WERI-Rb-1 (cell line): ENCODE measurements around the gene ANKRD40.

ENCODE experiments used
- DNase-seq: peaks from one replicate; pipeline ENCODE4 v3.0.0-alpha.2; 2020
- H3K27ac ChIP-seq: fragments of 250-450 bp; sonication (Bioruptor Pico); 2 replicates; pipeline ENCODE4 v1.5.1; 2020; ENCODE audit warnings: mild to moderate bottlenecking, moderate library complexity
- H3K27me3 ChIP-seq: fragments of 250-450 bp; sonication (Bioruptor Pico); 2 replicates; pipeline ENCODE4 v1.5.1; 2021; ENCODE audit warnings: mild to moderate bottlenecking, low read depth, moderate library complexity; ENCODE audit not compliant: insufficient read depth, severe bottlenecking
- H3K36me3 ChIP-seq: fragments of 250-450 bp; sonication (Bioruptor Pico); 2 replicates; pipeline ENCODE4 v1.5.1; 2020; ENCODE audit warnings: mild to moderate bottlenecking, moderate library complexity
- H3K4me3 ChIP-seq: 2 replicates; pipeline ENCODE4 v1.5.1; 2011; ENCODE audit warnings: low read depth, mild to moderate bottlenecking, control low read depth, low read length
- H3K9me3 ChIP-seq: fragments of 250-450 bp; sonication (Bioruptor Pico); 2 replicates; pipeline ENCODE4 v1.5.1; 2021; ENCODE audit warnings: mild to moderate bottlenecking, moderate library complexity; ENCODE audit not compliant: severe bottlenecking
- TF ChIP-seq, protein P1 (sequence below): IDR thresholded peaks from 2 replicates; pipeline ENCODE4 v1.5.1; 2011; ENCODE audit warnings: low read depth, mild to moderate bottlenecking, control low read depth, inconsistent platforms, low read length

The ANKRD40 gene

DNA sequence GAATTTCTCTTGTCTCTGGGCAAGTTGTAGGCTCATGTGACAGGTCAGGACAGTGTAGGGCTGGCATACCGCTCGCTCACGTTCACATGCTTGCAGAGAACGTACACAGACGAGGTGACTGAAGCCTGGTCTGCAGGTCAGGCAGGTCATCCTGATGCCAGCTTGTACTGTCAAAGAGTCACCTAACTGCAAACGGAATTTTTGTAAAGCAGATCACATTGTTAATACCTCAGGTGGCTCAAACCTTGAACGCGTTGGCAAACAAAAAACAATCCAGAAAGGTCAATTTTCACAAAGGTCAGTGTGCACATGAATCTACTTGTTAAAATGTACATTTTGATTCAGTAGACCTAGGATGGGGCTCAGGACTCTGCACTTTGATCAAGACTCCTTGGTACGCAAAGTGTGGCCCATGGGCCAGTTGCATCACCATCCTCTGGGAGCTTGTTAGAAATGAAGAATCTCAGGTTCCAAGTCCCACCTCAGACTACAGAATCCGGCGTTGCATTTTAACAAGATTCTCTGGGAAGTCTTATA, 28.6 kb downstream of the ANKRD40 start:
- Histone ChIP-seq H3K27ac (no peak overlapping the region), H3K36me3 (no peaks in the 10 kb centered on the region), H3K27me3 (no peaks in the 10 kb centered on the region), H3K9me3 (no peaks in the 10 kb centered on the region), H3K4me3 (no peak overlapping the region)
- DNase-seq: no peak
- TF ChIP-seq, protein P1, sequence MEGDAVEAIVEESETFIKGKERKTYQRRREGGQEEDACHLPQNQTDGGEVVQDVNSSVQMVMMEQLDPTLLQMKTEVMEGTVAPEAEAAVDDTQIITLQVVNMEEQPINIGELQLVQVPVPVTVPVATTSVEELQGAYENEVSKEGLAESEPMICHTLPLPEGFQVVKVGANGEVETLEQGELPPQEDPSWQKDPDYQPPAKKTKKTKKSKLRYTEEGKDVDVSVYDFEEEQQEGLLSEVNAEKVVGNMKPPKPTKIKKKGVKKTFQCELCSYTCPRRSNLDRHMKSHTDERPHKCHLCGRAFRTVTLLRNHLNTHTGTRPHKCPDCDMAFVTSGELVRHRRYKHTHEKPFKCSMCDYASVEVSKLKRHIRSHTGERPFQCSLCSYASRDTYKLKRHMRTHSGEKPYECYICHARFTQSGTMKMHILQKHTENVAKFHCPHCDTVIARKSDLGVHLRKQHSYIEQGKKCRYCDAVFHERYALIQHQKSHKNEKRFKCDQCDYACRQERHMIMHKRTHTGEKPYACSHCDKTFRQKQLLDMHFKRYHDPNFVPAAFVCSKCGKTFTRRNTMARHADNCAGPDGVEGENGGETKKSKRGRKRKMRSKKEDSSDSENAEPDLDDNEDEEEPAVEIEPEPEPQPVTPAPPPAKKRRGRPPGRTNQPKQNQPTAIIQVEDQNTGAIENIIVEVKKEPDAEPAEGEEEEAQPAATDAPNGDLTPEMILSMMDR: no peak

DNA sequence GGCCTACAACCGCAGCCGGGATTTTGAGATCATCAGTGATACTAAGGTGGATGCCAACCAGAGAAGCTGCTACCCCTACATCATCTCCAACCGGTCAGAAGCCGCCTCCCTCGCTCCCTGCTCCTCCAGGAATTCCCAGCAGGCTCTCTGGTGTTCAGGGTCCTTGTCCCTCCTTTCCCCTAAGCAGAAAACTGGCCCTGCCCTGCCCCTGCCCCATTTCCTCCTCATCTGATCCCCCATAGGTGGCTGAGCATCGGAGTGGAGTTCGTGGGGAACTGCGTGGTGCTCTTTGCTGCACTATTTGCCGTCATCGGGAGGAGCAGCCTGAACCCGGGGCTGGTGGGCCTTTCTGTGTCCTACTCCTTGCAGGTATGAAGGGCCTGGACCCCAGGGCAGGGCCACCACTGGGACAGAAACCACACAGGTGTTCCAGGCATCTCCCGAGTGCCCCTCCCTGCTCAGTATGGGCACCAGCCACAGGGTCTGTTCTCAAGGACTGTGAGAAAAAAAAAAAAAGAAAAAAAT, 29.8 kb downstream of the ANKRD40 start:
- H3K27me3 ChIP-seq: no peaks in the 10 kb centered on the region
- no peak overlapping the region for H3K27ac ChIP-seq
- no peaks in the 10 kb centered on the region for H3K36me3 ChIP-seq
- H3K9me3 ChIP-seq: no peaks in the 10 kb centered on the region
- TF ChIP-seq, protein P1: no peak
- no peak for DNase-seq
- H3K4me3 ChIP-seq: no peak overlapping the region

DNA sequence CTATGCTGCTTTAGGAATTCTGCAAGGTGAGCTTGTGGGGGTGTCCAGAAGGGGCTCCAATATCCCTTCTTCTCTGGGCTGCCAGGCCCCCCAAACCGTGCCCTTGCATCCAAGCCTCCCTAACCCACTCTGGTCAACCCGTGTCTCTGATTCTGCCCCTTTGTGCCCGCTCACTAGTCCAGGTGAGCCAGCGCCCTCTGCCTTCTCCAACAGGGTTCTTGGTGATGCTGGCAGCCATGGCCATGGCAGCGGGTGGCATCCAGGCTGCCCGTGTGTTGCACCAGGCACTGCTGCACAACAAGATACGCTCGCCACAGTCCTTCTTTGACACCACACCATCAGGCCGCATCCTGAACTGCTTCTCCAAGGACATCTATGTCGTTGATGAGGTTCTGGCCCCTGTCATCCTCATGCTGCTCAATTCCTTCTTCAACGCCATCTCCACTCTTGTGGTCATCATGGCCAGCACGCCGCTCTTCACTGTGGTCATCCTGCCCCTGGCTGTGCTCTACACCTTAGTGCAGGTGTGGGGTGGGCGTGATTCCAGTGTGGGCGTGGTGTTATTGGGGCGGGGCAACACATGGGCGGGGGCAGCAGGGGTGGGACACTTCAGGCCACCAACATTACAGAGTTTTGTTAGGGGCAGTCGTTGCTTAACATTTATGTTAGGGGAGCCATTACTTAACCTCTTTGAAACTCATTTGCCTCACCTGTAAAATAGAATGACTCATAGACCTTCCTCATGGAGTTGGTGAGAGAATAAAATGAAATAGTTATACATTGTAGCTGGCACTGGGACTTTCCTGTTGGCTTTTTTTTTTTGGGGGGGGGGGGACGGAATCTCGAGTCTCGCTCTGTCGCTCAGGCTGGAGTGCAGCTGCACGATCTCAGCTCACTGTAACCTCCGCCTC, 31.4 kb downstream of the ANKRD40 start:
- Histone ChIP-seq H3K27me3 (no peaks in the 10 kb centered on the region), H3K4me3 (no peak overlapping the region), H3K36me3 (no peaks in the 10 kb centered on the region), H3K9me3 (no peaks in the 10 kb centered on the region), H3K27ac (no peak overlapping the region)
- no peak for DNase-seq
- TF ChIP-seq, protein P1: no peak

DNA sequence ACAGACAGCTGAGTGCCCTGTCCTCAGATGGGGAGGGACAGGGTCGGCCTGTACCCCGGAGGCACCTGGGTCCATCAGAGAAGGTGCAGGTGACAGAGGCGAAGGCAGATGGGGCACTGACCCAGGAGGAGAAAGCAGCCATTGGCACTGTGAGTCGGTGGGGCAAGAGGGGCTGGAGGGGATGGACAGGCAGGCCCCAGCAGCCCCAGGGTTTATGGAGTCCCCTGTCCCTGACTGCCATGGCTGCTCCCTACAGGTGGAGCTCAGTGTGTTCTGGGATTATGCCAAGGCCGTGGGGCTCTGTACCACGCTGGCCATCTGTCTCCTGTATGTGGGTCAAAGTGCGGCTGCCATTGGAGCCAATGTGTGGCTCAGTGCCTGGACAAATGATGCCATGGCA, 32.1 kb downstream of the ANKRD40 start:
- Histone ChIP-seq H3K9me3 (no peaks in the 10 kb centered on the region), H3K27ac (no peak overlapping the region)

DNA sequence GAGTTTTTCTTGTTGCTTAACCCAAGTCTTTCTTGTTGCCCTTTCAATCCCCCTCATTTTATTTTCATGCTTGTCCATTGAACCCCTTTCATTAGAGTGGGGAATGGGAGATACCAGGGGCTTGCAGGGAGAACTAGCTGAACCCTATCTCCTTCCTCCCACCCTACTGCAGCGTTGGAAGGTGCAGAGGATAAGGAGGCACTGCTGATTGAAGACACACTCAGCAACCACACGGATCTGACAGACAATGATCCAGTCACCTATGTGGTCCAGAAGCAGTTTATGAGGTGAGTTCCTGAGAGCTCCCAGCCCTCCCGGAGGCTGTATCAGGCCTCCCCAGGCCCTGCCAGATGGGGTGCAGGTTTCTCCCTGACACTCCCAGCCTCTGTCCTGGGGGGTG, 32.5 kb downstream of the ANKRD40 start:
- Histone ChIP-seq H3K27me3 (no peaks in the 10 kb centered on the region), H3K9me3 (no peaks in the 10 kb centered on the region), H3K27ac (no peak overlapping the region), H3K4me3 (no peak overlapping the region), H3K36me3 (no peaks in the 10 kb centered on the region)
- DNase-seq: no peak
- TF ChIP-seq, protein P1: no peak

More for the DNA sequence above, 32.1 kb downstream of the ANKRD40 start:
- no peak for DNase-seq
- Histone ChIP-seq H3K27me3 (no peaks in the 10 kb centered on the region), H3K36me3 (no peaks in the 10 kb centered on the region), H3K4me3 (no peak overlapping the region)
- TF ChIP-seq, protein P1: no peak
